Measurements from ENCODE around the gene CSNK1G1. TPM values are rescaled to one million over a fixed set of nuclear protein-coding genes. Genes with fewer than 3 reads are reported as not detected.

CSNK1G1 gene
- polyA plus RNA-seq, 1 experiment: 8.0 TPM

GRCh38 chr15:64286473-64286872 is 69.5 kb downstream of the CSNK1G1 start:
- ChIA-PET POLR2A (no interaction called here), CTCF (interaction anchor here (1.0 kb wide), 1 partner anchor 37 kb away, joined by 3 read pairs; no protein-coding TSS in a partner anchor)
- DNase-seq (ENCODE audit: low read depth): no peak
- Histone ChIP-seq H3K27me3 (ENCODE audit: control insufficient read depth, insufficient read depth, low read length) (no peaks in the 10 kb centered on the region), H3K4me3 (ENCODE audit: low read depth, low read length) (no peak overlapping the region), H3K36me3 (ENCODE audit: control insufficient read depth, insufficient read depth, low read length) (no peaks in the 10 kb centered on the region)
- TF ChIP-seq, protein P1, sequence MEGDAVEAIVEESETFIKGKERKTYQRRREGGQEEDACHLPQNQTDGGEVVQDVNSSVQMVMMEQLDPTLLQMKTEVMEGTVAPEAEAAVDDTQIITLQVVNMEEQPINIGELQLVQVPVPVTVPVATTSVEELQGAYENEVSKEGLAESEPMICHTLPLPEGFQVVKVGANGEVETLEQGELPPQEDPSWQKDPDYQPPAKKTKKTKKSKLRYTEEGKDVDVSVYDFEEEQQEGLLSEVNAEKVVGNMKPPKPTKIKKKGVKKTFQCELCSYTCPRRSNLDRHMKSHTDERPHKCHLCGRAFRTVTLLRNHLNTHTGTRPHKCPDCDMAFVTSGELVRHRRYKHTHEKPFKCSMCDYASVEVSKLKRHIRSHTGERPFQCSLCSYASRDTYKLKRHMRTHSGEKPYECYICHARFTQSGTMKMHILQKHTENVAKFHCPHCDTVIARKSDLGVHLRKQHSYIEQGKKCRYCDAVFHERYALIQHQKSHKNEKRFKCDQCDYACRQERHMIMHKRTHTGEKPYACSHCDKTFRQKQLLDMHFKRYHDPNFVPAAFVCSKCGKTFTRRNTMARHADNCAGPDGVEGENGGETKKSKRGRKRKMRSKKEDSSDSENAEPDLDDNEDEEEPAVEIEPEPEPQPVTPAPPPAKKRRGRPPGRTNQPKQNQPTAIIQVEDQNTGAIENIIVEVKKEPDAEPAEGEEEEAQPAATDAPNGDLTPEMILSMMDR (IDR thresholded peaks at IDR 0.05; ENCODE audit: insufficient read depth, low read depth, low read length): no peak

- DNase-seq (ENCODE audit: low read depth): no peak
- ChIA-PET POLR2A (no interaction called here), CTCF (interaction anchor here (1.0 kb wide), 1 partner anchor 36 kb away, joined by 3 read pairs; no protein-coding TSS in a partner anchor)
- Histone ChIP-seq H3K36me3 (ENCODE audit: control insufficient read depth, insufficient read depth, low read length) (no peaks in the 10 kb centered on the region), H3K4me3 (ENCODE audit: low read depth, low read length) (no peak overlapping the region), H3K27me3 (ENCODE audit: control insufficient read depth, insufficient read depth, low read length) (no peaks in the 10 kb centered on the region)
- TF ChIP-seq, protein P1 (IDR thresholded peaks at IDR 0.05; ENCODE audit: insufficient read depth, low read depth, low read length): no peak
Measured at GRCh38 chr15:64285871-64286270, 70.1 kb downstream of the CSNK1G1 start.

- TF ChIP-seq, protein P1 (IDR thresholded peaks at IDR 0.05; ENCODE audit: insufficient read depth, low read depth, low read length): no peak
- ChIA-PET POLR2A (no interaction called here), CTCF (interaction anchor here (1.2 kb wide), 1 partner anchor 13 kb away, joined by 3 read pairs; no protein-coding TSS in a partner anchor)
- H3K27me3 ChIP-seq (ENCODE audit: control insufficient read depth, insufficient read depth, low read length): no peaks in the 10 kb centered on the region
- DNase-seq (ENCODE audit: low read depth): no peak
- H3K36me3 ChIP-seq (ENCODE audit: control insufficient read depth, insufficient read depth, low read length): no peaks in the 10 kb centered on the region
- no peak overlapping the region for H3K4me3 ChIP-seq (ENCODE audit: low read depth, low read length)
Measured at GRCh38 chr15:64285150-64285549, 70.8 kb downstream of the CSNK1G1 start.

GRCh38 chr15:64284042-64284441 is 71.9 kb downstream of the CSNK1G1 start:
- H3K4me3 ChIP-seq (ENCODE audit: low read depth, low read length): no peak overlapping the region
- H3K27me3 ChIP-seq (ENCODE audit: control insufficient read depth, insufficient read depth, low read length): no peaks in the 10 kb centered on the region
- no peak for DNase-seq (ENCODE audit: low read depth)
- ChIA-PET POLR2A (no interaction called here), CTCF (no interaction called here)
- TF ChIP-seq, protein P1 (IDR thresholded peaks at IDR 0.05; ENCODE audit: insufficient read depth, low read depth, low read length): no peak
- no peaks in the 10 kb centered on the region for H3K36me3 ChIP-seq (ENCODE audit: control insufficient read depth, insufficient read depth, low read length)

- Histone ChIP-seq H3K4me3 (ENCODE audit: low read depth, low read length) (no peak overlapping the region), H3K27me3 (ENCODE audit: control insufficient read depth, insufficient read depth, low read length) (no peaks in the 10 kb centered on the region), H3K36me3 (ENCODE audit: control insufficient read depth, insufficient read depth, low read length) (no peaks in the 10 kb centered on the region)
- POLR2A ChIA-PET: no interaction called here
- no peak for DNase-seq (ENCODE audit: low read depth)
- CTCF ChIA-PET: no interaction called here
- TF ChIP-seq, protein P1 (IDR thresholded peaks at IDR 0.05; ENCODE audit: insufficient read depth, low read depth, low read length): no peak
Measured at GRCh38 chr15:64282701-64283100, 73.3 kb downstream of the CSNK1G1 start.
